ENCODE data around the gene PIGZ. TPM values are rescaled to one million over a fixed set of nuclear protein-coding genes. Genes with fewer than 3 reads are reported as not detected.

PIGZ gene
- 3.4 TPM in 2 replicates for total RNA-seq

DNA sequence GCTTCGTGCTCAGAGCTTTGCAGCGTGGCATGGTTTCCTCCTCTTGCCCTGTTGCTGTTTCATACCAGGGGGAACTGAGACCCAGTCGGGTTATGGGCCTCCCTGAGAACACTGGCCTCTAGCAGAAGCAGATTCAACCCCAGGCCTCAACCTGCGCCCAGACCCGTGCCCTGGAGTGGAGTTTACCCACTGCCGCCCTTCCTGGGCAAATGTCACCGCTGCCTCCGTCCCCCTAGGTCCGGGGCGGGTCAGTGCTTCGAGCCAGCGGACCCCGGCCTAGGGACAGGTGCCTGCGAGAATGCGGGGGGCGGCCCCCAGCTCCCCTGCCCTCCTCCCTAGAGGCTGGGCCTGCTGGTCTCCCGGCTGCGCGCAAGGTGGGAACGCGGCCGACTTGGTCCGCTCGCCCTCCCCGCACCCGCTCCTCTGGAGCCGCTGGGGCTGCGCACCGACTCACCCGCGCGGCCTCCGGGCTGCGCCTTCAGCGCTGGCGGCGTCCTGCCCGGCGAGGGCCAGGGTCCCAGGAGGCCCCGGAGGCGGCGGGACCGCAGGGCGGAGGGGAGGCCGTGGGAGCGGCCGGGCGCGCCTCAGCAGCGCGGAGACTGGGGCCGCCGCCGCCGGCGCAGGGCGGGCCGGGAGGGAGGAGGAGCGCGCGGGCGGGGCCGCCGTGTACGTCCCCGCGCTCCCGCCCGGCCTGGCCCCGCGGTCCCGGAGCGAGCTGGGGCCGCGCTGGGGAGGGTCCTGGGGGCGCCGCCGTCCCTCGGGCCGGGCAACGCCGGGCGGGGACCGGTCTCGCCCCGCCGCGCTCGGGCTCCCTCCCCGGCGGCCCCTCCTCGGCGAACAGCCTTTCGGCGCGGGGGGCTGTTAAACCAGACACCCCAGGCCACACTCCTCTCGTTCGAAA is at the start of gene PIGZ:
Gene PIGZ (minus strand): TSS at position 601 of the 901 bp plus-strand sequence. CDS start 16,802 bp downstream, outside the sequence.

GRCh38 chr3:196942226-196942914 is 26.3 kb downstream of the PIGZ start, which contains the start of gene NCBP2:
Gene NCBP2, minus strand, starts transcription at chr3:196942528. Its CDS starts 25 bp downstream, at chr3:196942503.

Other genes with a start within 250 kb of the PIGZ start
- 92.9 and 114 TPM in 2 replicates for gene PAK2, start 229.0 kb downstream of the PIGZ start, total RNA-seq
- 42.7 and 44.0 TPM in 2 replicates for gene SENP5, start 100.9 kb downstream of the PIGZ start, total RNA-seq
- gene NCBP2, start 26.3 kb downstream of the PIGZ start, total RNA-seq = 70.1 and 79.8 TPM in 2 replicates
- 11.1 and 19.6 TPM in 2 replicates for gene MELTF, start 61.0 kb upstream of the PIGZ start, total RNA-seq

All from smooth muscle cell of the pulmonary artery (primary cell).